Measurements from ENCODE around the gene CHI3L2. TPM values are rescaled to one million over a fixed set of nuclear protein-coding genes. Genes with fewer than 3 reads are reported as not detected.

The CHI3L2 gene
- total and polyA plus RNA-seq, 2 of the 13 experiments (the other 11 are each of a cell fraction or from before 2014, with no cell fraction given), result 0.46 to 1.7 TPM

GRCh38 chr1:111205714-111206050, 21.8 kb upstream of the CHI3L2 start (continued):
- TF ChIP-seq KIAA2018 (CRISPR knock-in tag; IDR thresholded peaks at IDR 0.05; ENCODE audit: borderline replicate concordance), result no peak

- FAIRE-seq (no peak), DNase-seq (ENCODE audit: low spot score) (no peak), ATAC-seq (no peak)
- no peak overlapping the region for H3K9ac ChIP-seq (ENCODE audit: insufficient read depth, low read depth, low read length)
- no peak overlapping the region for H3K4me2 ChIP-seq (ENCODE audit: low read depth, low read length)
- no peaks in the 10 kb centered on the region for H3K9me3 ChIP-seq (ENCODE audit: low read length)
- H3K36me3 ChIP-seq (replicated peaks in 1 of 2; ENCODE audit: control insufficient read depth in 1 of 2, insufficient read depth in 2 of 2, low read length in 2 of 2), result no peaks in the 10 kb centered on the region
- no peaks in the 10 kb centered on the region for H4K20me1 ChIP-seq (ENCODE audit: insufficient read depth, low read length)
- H3K4me3 ChIP-seq (replicated peaks in 1 of 3; ENCODE audit: insufficient read depth in 1 of 3, low read depth in 2 of 3, low read length in 3 of 3), result no peak overlapping the region
- no peak overlapping the region for H2AFZ ChIP-seq (ENCODE audit: low read length)
- CTCF ChIA-PET (ENCODE audit: low intra/inter-chr PET ratio, low total read pairs), result no interaction called here
- WGBS (ENCODE audit: low lambda C conversion rate), result 0% methylated on average over 1 of the region's 1 CpG
- H3K27me3 ChIP-seq (ENCODE audit: control insufficient read depth in 1 of 2, insufficient read depth in 2 of 2, low read length in 2 of 2), result no peaks in the 10 kb centered on the region
- no peaks in the 10 kb centered on the region for H3K79me2 ChIP-seq (ENCODE audit: insufficient read depth, low read length)
- POLR2A ChIA-PET, result no interaction called here
- H3K4me1 ChIP-seq (ENCODE audit: insufficient read depth, low read length), result peaks cover 30% of the 10 kb centered on the region
- no peak overlapping the region for H3K27ac ChIP-seq (ENCODE audit: extremely low read length, insufficient read depth, low read length)
- in situ Hi-C loops (cut with HindIII; ENCODE audit: extremely low pct_ligation_motif_present, low pct_unique_long_range_greater_than_20kb), result no loop called here
- intact Hi-C loops (cut with micrococcal nuclease; ENCODE audit: unreplicated experiment), result no loop called here
- BruUV-seq (replicated peaks), result no TSS peak
- TF ChIP-seq ZMAT3 (CRISPR knock-in tag; conservative IDR thresholded peaks at IDR 0.05), result no peak
- no peak for TF ChIP-seq ZNF552 (CRISPR knock-in tag; IDR thresholded peaks at IDR 0.05; ENCODE audit: borderline replicate concordance)
- TF ChIP-seq MIXL1 (CRISPR knock-in tag; IDR thresholded peaks at IDR 0.05), result no peak
- TF ChIP-seq ZNF687 (CRISPR knock-in tag; IDR thresholded peaks at IDR 0.05), result no peak
- no peak for TF ChIP-seq ZNF253 (CRISPR knock-in tag; IDR thresholded peaks at IDR 0.05; ENCODE audit: borderline replicate concordance)
- no peak for TF ChIP-seq ZBTB2 (CRISPR knock-in tag; IDR thresholded peaks at IDR 0.05; ENCODE audit: low read depth)
- no peak for TF ChIP-seq ZNF10 (CRISPR knock-in tag; IDR thresholded peaks at IDR 0.05; ENCODE audit: borderline replicate concordance, low read depth)
- no peak for TF ChIP-seq ETV5 (CRISPR knock-in tag; IDR thresholded peaks at IDR 0.05; ENCODE audit: borderline replicate concordance)
Observed at GRCh38 chr1:111208921-111209320, 18.6 kb upstream of the CHI3L2 start.

All from HepG2 (cell line).